BJ (cell line): Measurements from ENCODE around the gene DMD. TPM values are rescaled to one million over a fixed set of nuclear protein-coding genes. Genes with fewer than 3 reads are reported as not detected.
"Not testable (repeated sequence)": the region's sequence is repeated elsewhere in the genome, so short reads cannot be mapped to it uniquely, and the experiment has no call there.

Source experiments
- CTCF ChIA-PET: fragments of 350-600 bp; formaldehyde crosslinking; extraction: SDS; loops from one replicate; lab custom pipeline; 2021; ENCODE audit warnings: antibody characterized with exemption, inconsistent platforms; lab: Yijun Ruan, JAX
- POLR2A ChIA-PET: fragments of 300-600 bp; sonication (Branson Sonifier 250); formaldehyde crosslinking; extraction: SDS; loops from one replicate; lab custom pipeline; 2021; ENCODE audit warnings: antibody characterized with exemption; lab: Charles Lee
- DNase-seq: peaks from one replicate; pipeline ENCODE4 v3.0.0-alpha.2; 2011; ENCODE audit warnings: low read depth
- H3K27me3 ChIP-seq: 2 replicates; pipeline ENCODE4 v1.6.0; 2011; ENCODE audit warnings: low read length; ENCODE audit not compliant: control insufficient read depth, insufficient read depth
- H3K36me3 ChIP-seq: 2 replicates; pipeline ENCODE4 v1.5.1; 2011; ENCODE audit warnings: low read length; ENCODE audit not compliant: control insufficient read depth, insufficient read depth
- H3K4me3 ChIP-seq: 2 replicates; pipeline ENCODE4 v1.5.1; 2011; ENCODE audit warnings: low read depth, mild to moderate bottlenecking, control low read depth, low read length
- CTCF ChIP-seq: IDR thresholded peaks from 2 replicates; pipeline ENCODE4 v1.5.1; 2011; ENCODE audit warnings: low read depth, mild to moderate bottlenecking, control low read depth, inconsistent platforms, low read length, moderate library complexity; ENCODE audit not compliant: insufficient read depth
- polyA plus RNA-seq: library from polyadenylated mRNA; depleted of rRNA; stranded (reverse); fragments of >200 nt; gene quantifications from 2 replicates; pipeline ENCODE4 v1.2.3, GENCODE V29; 2011

Gene DMD
- polyA plus RNA-seq, 1 experiment = 12.5 TPM

DNA sequence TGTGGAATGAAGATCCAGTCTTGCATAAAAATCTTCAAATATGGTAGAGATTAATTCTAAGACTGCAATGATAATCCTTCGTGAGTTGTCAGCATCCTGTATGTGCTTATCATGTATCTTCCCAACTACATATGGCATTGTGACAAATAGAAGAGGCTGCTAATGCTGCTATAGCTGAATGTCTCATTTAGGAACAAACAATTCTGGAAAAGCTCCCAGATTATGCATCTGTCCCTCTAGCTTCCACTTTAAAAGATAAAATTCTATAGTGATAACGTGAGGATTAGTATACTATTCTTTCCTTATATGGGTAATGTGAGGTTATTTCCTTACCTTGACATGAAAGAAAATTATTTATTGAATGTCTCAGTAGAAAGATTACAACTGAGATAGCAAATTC, 930.9 kb downstream of the DMD start:
- DNase-seq = no peak
- H3K36me3 ChIP-seq = no peaks in the 10 kb centered on the region
- POLR2A ChIA-PET = no interaction called here
- TF ChIP-seq CTCF = no peak
- no peaks in the 10 kb centered on the region for H3K27me3 ChIP-seq
- CTCF ChIA-PET = no interaction called here
- no peak overlapping the region for H3K4me3 ChIP-seq

- TF ChIP-seq CTCF = no peak
- CTCF ChIA-PET = no interaction called here
- Histone ChIP-seq H3K27me3 (no peaks in the 10 kb centered on the region), H3K36me3 (no peaks in the 10 kb centered on the region), H3K4me3 (no peak overlapping the region)
- POLR2A ChIA-PET = no interaction called here
- DNase-seq = no peak
Measured at GRCh38 chrX:32276153-32276552, 935.2 kb downstream of the DMD start.

DNA sequence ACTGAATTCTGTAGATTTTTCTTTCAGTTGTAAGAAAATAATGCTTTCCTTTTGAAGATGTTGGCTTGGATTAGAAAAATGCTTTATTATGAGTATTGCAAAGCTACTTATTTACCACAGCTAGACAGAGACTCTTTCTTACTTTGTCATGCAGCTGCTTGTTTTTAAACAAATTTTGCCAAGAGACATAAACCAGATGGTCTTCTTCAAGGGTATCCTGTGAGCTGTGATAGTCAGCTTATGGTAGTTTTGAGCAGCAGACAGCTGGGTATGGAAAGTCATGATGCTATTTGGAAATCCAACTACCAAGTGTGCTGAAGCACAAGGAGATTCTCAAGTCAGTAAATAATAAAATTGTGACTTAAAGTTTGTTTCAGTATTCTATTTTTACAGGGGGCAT, 941.5 kb downstream of the DMD start:
- H3K4me3 ChIP-seq = no peak overlapping the region
- no peaks in the 10 kb centered on the region for H3K27me3 ChIP-seq
- CTCF ChIA-PET = no interaction called here
- POLR2A ChIA-PET = no interaction called here
- no peaks in the 10 kb centered on the region for H3K36me3 ChIP-seq
- DNase-seq = no peak
- no peak for TF ChIP-seq CTCF

GRCh38 chrX:32268207-32268606, 943.1 kb downstream of the DMD start:
- no peak for DNase-seq
- ChIA-PET POLR2A (no interaction called here), CTCF (no interaction called here)
- no peak for TF ChIP-seq CTCF
- H3K27me3 ChIP-seq = no peaks in the 10 kb centered on the region
- H3K4me3 ChIP-seq = no peak overlapping the region
- H3K36me3 ChIP-seq = no peaks in the 10 kb centered on the region

- CTCF ChIA-PET = no interaction called here
Measured at GRCh38 chrX:32267796-32268195, 943.6 kb downstream of the DMD start.

DNA sequence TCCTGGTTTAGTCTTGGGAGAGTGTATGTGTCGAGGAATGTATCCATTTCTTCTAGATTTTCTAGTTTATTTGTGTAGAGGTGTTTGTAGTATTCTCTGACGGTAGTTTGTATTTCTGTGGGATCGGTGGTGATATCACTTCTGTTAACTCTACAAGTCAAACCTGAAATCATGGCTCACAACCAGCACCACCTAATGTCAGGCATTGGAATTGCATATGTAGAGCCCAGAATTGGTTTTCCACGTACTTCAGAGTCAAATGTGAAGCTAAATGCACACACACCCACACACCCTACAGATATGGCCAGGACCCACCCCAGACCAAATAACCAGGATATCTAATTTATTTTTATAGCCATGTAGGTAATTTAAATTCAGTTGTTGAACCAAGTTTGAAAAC, 964.7 kb downstream of the DMD start:
- H3K36me3 ChIP-seq, H3K4me3 ChIP-seq, CTCF ChIA-PET, POLR2A ChIA-PET, H3K27me3 ChIP-seq, DNase-seq: not testable (repeated sequence)

More at GRCh38 chrX:32267796-32268195, 943.6 kb downstream of the DMD start:
- DNase-seq = no peak
- Histone ChIP-seq H3K4me3 (no peak overlapping the region), H3K36me3 (no peaks in the 10 kb centered on the region), H3K27me3 (no peaks in the 10 kb centered on the region)
- POLR2A ChIA-PET = no interaction called here
- TF ChIP-seq CTCF = no peak
